ENCODE measurements around the gene FTMT.
"Not testable (repeated sequence)": the region's sequence is repeated elsewhere in the genome, so short reads cannot be mapped to it uniquely, and the experiment has no call there.

FTMT gene

GRCh38 chr5:121851643-121852574 is at the start of gene FTMT:
Gene FTMT (plus strand): TSS chr5:121851882. CDS start chr5:121851964, 82 bp downstream.
- DNase-seq (ENCODE audit: low read depth in 2 of 2): no peak

DNA sequence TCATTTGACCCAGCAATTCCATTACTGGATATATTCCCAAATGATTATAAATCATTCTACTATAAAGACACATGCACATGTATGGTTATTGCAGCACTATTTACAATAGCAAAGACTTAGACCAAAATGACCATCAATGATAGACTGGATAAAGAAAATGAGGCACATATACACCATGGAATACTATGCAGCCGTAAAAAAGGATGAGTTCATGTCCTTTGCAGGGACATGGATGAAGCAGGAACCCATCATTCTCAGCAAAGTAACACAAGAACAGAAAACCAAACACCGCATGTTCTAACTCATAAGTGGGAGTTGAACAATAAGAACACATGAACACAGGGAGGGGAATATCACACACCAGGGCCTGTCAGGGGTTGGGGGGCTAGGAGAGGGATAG is 46.4 kb upstream of the FTMT start:
- not testable (repeated sequence) for DNase-seq (ENCODE audit: low read depth in 2 of 2)

- DNase-seq (ENCODE audit: low read depth in 2 of 2): no peak
Measured at GRCh38 chr5:121805911-121806310, 45.8 kb upstream of the FTMT start.

DNA sequence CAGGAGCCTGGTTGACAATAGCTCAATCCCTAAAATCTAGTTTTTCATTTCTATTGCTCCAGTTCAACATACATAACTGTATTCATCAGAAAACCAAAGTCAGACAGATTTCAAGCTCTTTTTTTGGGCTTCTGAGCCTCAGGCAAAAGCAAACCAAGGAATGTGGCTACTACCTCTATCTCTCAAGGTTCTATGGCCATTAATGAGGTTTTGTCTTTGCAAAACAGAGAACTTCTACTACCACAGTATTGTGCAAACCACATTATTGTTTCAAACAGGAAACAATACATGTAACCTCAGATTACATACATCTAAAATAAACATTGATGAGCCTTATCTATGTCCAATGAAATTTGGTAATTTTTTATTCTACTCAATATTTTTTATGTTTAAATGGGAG is 35.5 kb upstream of the FTMT start:
- DNase-seq (ENCODE audit: low read depth in 2 of 2): no peak

- no peak for DNase-seq (ENCODE audit: low read depth in 2 of 2)
Measured at GRCh38 chr5:121819682-121820261, 31.9 kb upstream of the FTMT start.

DNA sequence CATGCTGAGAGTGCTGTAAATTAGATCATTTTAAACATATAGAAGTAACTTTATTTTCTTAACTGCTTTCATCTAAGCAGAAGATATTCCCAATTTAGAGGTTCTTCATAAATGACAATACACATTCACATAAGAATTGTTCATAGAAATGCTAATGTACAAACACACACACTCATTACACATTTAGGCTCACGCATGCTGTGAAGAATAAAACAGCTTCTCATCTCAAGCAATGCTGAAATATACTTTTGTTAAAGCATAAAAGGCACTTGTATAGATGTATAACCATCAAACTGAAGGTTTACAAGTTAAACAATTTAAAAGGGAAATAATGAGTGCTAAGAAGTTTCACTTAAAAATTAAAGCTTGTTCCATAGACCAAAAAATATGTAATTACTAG is 18.1 kb upstream of the FTMT start:
- no peak for DNase-seq (ENCODE audit: low read depth in 2 of 2)

- DNase-seq (ENCODE audit: low read depth in 2 of 2): no peak
Measured at GRCh38 chr5:121834021-121834420, 17.7 kb upstream of the FTMT start.

- no peak for DNase-seq (ENCODE audit: low read depth in 2 of 2)
Measured at GRCh38 chr5:121841892-121842291, 9.8 kb upstream of the FTMT start.

DNA sequence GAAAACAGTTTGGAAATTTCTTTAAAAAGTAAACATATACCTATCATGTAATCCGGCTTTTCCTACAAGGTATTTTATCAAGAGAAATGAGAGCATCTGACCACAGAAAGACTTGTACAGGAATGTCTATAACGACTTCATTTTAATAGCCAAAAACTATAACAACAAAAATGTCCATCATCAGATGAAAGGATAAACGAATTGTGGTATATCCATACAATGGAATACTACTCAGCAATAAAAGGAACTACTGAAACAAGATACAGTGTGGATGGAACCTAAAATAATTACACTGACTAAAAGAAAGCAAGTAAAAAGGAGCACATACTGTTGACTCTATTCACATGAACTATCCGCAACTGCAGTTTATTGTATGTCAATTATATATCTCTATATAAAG is 1.4 kb upstream of the FTMT start:
- no peak for DNase-seq (ENCODE audit: low read depth in 2 of 2)

DNA sequence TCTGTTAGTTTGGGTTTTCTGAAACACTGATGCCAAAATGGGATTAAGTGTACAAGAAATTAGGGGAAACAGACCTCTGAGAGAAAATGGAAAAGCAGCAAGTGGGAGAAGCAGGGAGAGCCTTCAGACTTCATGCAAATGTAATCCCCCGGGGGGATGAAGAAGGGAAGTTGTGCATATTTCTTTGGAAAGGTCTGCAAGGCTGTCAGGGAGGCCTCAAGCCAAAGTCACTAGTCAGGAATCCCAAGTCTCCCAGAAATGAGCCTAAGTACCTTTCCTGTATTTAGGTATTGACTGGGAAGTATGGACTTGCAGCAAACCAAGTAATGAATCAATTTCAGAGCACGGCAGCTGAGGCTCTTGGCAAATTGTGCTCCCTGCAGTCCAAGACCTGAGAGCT is 2.2 kb downstream of the FTMT start:
- DNase-seq (ENCODE audit: low read depth in 2 of 2): no peak

GRCh38 chr5:121862801-121863200 is 11.1 kb downstream of the FTMT start:
- no peak for DNase-seq (ENCODE audit: low read depth in 2 of 2)

- DNase-seq (ENCODE audit: low read depth in 2 of 2): no peak
Measured at GRCh38 chr5:121863753-121864285, 12.1 kb downstream of the FTMT start.

- DNase-seq (ENCODE audit: low read depth in 2 of 2): no peak
Measured at GRCh38 chr5:121867403-121867802, 15.7 kb downstream of the FTMT start.

GRCh38 chr5:121870489-121870888 is 18.8 kb downstream of the FTMT start:
- no peak for DNase-seq (ENCODE audit: low read depth in 2 of 2)

- DNase-seq (ENCODE audit: low read depth in 2 of 2): no peak
Measured at GRCh38 chr5:121872856-121873255, 21.2 kb downstream of the FTMT start.

GRCh38 chr5:121873409-121873808 is 21.7 kb downstream of the FTMT start:
- DNase-seq (ENCODE audit: low read depth in 2 of 2): no peak

DNA sequence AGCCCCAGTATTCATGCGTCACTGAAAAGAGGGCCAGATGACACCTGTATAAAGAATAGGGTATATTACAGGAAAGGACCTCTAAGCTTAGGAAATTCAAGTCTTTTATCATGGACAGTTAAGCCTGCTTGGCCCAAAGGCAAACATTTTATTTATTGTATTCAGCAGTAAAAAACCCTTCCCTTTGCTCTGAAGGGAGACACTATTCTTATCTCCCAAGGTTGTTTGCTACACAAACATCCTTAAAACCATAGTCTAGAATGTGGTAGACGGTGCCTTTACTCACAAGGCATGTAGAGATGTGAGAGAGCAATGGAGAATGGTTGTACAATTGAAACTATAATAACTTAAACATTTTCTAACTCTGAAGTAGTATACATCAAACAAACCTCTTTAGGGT is 33.9 kb downstream of the FTMT start:
- no peak for DNase-seq (ENCODE audit: low read depth in 2 of 2)

GRCh38 chr5:121887727-121888126 is 36.0 kb downstream of the FTMT start:
- no peak for DNase-seq (ENCODE audit: low read depth in 2 of 2)

GRCh38 chr5:121890297-121890858 is 38.7 kb downstream of the FTMT start:
- DNase-seq (ENCODE audit: low read depth in 2 of 2): no peak

DNA sequence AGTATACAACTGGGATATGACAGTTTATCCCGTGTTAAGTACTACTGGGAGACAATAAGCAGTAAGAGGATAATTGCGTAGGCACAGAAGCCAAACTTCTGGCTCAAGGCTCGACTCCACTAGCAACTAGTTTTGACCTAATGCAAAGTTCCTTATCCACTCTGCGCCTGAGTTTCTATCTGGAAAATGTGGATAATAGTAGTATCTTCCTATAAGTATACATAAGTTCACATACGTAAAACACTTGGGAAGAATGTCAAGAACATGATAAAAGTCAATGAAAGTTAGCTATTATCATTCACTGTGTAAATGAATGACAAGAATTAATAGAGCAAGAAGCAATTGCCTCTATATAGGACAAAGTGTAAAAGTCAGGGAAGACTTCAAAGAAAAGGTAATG is 45.7 kb downstream of the FTMT start:
- DNase-seq (ENCODE audit: low read depth in 2 of 2): no peak

DNA sequence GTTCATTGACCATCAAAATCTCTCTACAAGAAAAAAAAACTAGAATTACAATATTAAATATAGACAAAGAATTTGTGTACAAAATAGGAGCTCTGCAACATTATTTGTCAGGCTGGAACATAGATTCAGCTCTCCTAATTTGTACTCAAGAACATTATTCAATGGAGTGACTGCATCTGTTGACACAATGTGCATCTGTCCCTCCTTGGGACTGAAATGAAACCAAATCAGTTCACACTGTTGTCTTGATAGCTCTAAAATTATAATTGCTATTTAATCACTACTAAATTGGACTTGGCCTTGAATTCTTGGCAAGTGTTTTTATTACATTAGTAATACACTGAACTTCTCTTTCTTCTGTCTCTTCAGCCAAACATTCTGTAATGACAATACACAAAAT is 47.7 kb downstream of the FTMT start:
- no peak for DNase-seq (ENCODE audit: low read depth in 2 of 2)

Data from stimulated activated CD4-positive, alpha-beta T cell treated with anti-CD3 and anti-CD28 coated beads, Interleukin-12 subunit alpha, Interleukin-12 subunit beta, amount 100 ng/mL, for 24 hours (primary cell).